GM21737 (cell line): ENCODE data around the gene ATF5.

Source experiments
- ATAC-seq: cut with Tn5 transposase; IDR thresholded peaks from one replicate; pipeline ENCODE4 v1.9.1; 2021; ENCODE audit warnings: mild to moderate bottlenecking, moderate library complexity; ENCODE audit not compliant: unreplicated experiment

The ATF5 gene

DNA sequence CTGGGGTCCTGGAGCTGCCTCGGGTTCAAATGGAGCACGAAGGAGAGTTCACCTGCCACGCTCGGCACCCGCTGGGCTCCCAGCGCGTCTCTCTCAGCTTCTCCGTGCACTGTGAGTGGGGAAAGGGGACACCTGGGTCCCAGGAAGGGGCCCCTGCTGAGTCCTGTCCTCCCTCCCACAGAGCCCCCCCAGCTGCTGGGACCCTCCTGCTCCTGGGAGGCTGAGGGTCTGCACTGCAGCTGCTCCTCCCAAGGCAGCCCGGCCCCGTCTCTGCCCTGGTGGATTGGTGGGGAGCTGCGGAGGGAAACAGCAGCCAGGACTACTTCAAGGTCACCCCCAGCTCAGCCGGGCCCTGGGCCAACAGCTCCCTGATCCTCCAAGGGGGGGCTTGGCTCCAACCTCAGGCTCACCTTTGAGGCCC is 43.0 kb downstream of the ATF5 start:
- ATAC-seq = no peak

- ATAC-seq = no peak
Measured at GRCh38 chr19:49972841-49973240, 43.8 kb downstream of the ATF5 start.

- no peak for ATAC-seq
Measured at GRCh38 chr19:49973987-49974386, 45.0 kb downstream of the ATF5 start.

GRCh38 chr19:49975051-49975450 is 46.0 kb downstream of the ATF5 start:
- no peak for ATAC-seq

DNA sequence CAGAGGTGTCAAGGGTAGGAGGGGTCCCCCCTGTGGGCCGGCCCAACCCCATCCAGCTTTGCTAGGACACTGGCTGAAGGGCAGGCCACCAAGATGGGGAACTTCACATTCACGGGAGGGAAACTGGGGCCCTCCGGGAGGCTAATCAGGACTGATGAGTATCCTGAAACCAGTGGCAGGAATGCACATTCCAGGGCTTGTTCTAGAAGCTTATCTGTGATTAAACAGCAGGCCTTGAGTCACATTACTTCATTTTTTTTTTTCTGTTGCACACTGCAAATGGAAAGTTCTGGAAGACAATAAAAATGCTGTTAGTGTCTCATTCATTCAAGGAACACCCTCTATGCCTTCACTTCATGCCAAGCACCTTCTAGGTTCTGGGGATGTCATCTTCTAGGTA is 47.5 kb downstream of the ATF5 start:
- ATAC-seq = no peak

GRCh38 chr19:49977076-49977475 is 48.1 kb downstream of the ATF5 start:
- ATAC-seq = no peak

- no peak for ATAC-seq
Measured at GRCh38 chr19:49977881-49978280, 48.9 kb downstream of the ATF5 start.

DNA sequence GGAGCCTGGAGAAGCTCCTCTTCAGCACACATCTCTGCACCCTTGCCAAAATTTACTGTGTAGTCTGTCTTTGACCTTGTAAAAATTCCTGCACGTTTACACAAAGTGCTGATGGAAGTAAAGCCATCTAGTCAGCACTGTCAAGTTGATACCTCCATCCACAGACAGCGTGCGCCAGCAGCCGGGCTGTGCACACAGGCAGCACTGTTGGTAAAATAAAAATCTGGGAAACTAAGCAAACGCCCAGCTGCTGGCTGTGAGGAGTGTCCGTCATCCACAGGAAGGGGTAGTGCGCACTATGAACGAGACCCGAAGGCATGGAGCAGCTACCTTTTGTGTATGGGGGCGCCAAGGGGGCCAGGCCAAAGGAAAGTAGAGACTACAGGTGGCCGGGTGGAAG is 49.3 kb downstream of the ATF5 start:
- ATAC-seq = no peak

- no peak for ATAC-seq
Measured at GRCh38 chr19:49981603-49982593, 52.9 kb downstream of the ATF5 start.
